ENCODE results near the gene AMHR2. TPM values are rescaled to one million over a fixed set of nuclear protein-coding genes. Genes with fewer than 3 reads are reported as not detected.

Gene AMHR2
- total and polyA plus RNA-seq, 2 of the 4 experiments (the other 2 are of a cell fraction): not detected

GRCh38 chr12:53462935-53463334, 39.3 kb downstream of the AMHR2 start:
- H3K4me3 ChIP-seq (ENCODE audit: insufficient read depth, low read depth, low read length): no peak overlapping the region
- H2BK15ac ChIP-seq (ENCODE audit: low read depth, low read length): no peak overlapping the region
- no peak overlapping the region for H3K56ac ChIP-seq (ENCODE audit: extremely low read depth, insufficient read depth, low read length)
- no peak overlapping the region; the same call in 1 of the 2 replicates for H4K5ac ChIP-seq (ENCODE audit: low read depth, low read length)
- H3K9ac ChIP-seq (ENCODE audit: low read depth, low read length): no peak overlapping the region
- H3K79me1 ChIP-seq (ENCODE audit: low read depth in 1 of 2, low read length in 2 of 2): peaks cover 49 to 85% of the 10 kb centered on the region in 2 experiments
- no peaks in the 10 kb centered on the region for H3K9me3 ChIP-seq (ENCODE audit: control insufficient read depth, insufficient read depth, low read length)
- BruUV-seq (replicated peaks): no TSS peak
- no peaks in the 10 kb centered on the region; the same call in 1 of the 2 replicates for H3K9me1 ChIP-seq (ENCODE audit: insufficient read depth, low read length)
- no peak overlapping the region for H3K23ac ChIP-seq (ENCODE audit: low read depth, low read length)
- no peak overlapping the region for H2AK5ac ChIP-seq (ENCODE audit: low read depth, low read length)
- peaks cover 96% of the 10 kb centered on the region for H4K20me1 ChIP-seq (ENCODE audit: insufficient read depth, low read length)
- H4K8ac ChIP-seq (ENCODE audit: low read depth in 2 of 2, low read length in 2 of 2): no peak overlapping the region
- H3K36me3 ChIP-seq (ENCODE audit: control insufficient read depth, insufficient read depth, low read length): peaks cover 84% of the 10 kb centered on the region
- H2AK9ac ChIP-seq (replicated peaks; ENCODE audit: low read depth, low read length, poor library complexity): no peak overlapping the region
- peaks cover 9% of the 10 kb centered on the region for H3K4me1 ChIP-seq (ENCODE audit: control insufficient read depth, insufficient read depth, low read length)
- ATAC-seq (ENCODE audit: low read depth) (no peak), DNase-seq (no peak)
- in situ Hi-C loops (cut with MboI; ENCODE audit: low sequenced_read_pairs): no loop called here
- H3K14ac ChIP-seq (replicated peaks; ENCODE audit: low read depth, low read length): no peak overlapping the region
- H3K4ac ChIP-seq (ENCODE audit: low read depth, low read length): no peak overlapping the region
- no peak overlapping the region for H3K27ac ChIP-seq (ENCODE audit: insufficient read depth, low read length)
- TF ChIP-seq, protein P1, sequence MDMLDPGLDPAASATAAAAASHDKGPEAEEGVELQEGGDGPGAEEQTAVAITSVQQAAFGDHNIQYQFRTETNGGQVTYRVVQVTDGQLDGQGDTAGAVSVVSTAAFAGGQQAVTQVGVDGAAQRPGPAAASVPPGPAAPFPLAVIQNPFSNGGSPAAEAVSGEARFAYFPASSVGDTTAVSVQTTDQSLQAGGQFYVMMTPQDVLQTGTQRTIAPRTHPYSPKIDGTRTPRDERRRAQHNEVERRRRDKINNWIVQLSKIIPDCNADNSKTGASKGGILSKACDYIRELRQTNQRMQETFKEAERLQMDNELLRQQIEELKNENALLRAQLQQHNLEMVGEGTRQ (IDR thresholded peaks at IDR 0.05; ENCODE audit: low read depth, low read length): no peak
- TF ChIP-seq, protein P2, sequence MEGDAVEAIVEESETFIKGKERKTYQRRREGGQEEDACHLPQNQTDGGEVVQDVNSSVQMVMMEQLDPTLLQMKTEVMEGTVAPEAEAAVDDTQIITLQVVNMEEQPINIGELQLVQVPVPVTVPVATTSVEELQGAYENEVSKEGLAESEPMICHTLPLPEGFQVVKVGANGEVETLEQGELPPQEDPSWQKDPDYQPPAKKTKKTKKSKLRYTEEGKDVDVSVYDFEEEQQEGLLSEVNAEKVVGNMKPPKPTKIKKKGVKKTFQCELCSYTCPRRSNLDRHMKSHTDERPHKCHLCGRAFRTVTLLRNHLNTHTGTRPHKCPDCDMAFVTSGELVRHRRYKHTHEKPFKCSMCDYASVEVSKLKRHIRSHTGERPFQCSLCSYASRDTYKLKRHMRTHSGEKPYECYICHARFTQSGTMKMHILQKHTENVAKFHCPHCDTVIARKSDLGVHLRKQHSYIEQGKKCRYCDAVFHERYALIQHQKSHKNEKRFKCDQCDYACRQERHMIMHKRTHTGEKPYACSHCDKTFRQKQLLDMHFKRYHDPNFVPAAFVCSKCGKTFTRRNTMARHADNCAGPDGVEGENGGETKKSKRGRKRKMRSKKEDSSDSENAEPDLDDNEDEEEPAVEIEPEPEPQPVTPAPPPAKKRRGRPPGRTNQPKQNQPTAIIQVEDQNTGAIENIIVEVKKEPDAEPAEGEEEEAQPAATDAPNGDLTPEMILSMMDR (conservative IDR thresholded peaks at IDR 0.05; ENCODE audit: low read depth, low read length): no peak
- TF ChIP-seq CEBPB (IDR thresholded peaks at IDR 0.05; ENCODE audit: low read depth, low read length) (no peak), RFX5 (IDR thresholded peaks at IDR 0.05; ENCODE audit: low read depth, low read length) (no peak), MAZ (IDR thresholded peaks at IDR 0.05; ENCODE audit: borderline replicate concordance, low read depth, low read length) (no peak), CHD1 (IDR thresholded peaks at IDR 0.05; ENCODE audit: low read depth, low read length) (no peak), FOS (IDR thresholded peaks at IDR 0.05; ENCODE audit: low read depth, low read length) (no peak), SMC3 (IDR thresholded peaks at IDR 0.05; ENCODE audit: low read depth, low read length) (no peak), RAD21 (IDR thresholded peaks at IDR 0.05; ENCODE audit: low read length) (no peak), POLR2A (IDR thresholded peaks at IDR 0.05; ENCODE audit: low read depth, low read length) (no peak), MAFK (IDR thresholded peaks at IDR 0.05; ENCODE audit: low read depth, low read length) (no peak), BHLHE40 (IDR thresholded peaks at IDR 0.05; ENCODE audit: low read depth, low read length) (no peak), NFE2L2 (IDR thresholded peaks at IDR 0.05; ENCODE audit: low read depth, low read length) (no peak), MXI1 (IDR thresholded peaks at IDR 0.05; ENCODE audit: borderline replicate concordance, low read depth, low read length) (no peak), RCOR1 (IDR thresholded peaks at IDR 0.05; ENCODE audit: insufficient replicate concordance, low read length) (no peak)
- TF ChIP-seq, protein P3, sequence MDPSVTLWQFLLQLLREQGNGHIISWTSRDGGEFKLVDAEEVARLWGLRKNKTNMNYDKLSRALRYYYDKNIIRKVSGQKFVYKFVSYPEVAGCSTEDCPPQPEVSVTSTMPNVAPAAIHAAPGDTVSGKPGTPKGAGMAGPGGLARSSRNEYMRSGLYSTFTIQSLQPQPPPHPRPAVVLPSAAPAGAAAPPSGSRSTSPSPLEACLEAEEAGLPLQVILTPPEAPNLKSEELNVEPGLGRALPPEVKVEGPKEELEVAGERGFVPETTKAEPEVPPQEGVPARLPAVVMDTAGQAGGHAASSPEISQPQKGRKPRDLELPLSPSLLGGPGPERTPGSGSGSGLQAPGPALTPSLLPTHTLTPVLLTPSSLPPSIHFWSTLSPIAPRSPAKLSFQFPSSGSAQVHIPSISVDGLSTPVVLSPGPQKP (IDR thresholded peaks at IDR 0.05; ENCODE audit: borderline replicate concordance, low read depth, low read length): no peak
- H2AFZ ChIP-seq (replicated peaks; ENCODE audit: low read length, poor library complexity): no peak overlapping the region
- no peaks in the 10 kb centered on the region for H3K27me3 ChIP-seq (ENCODE audit: control insufficient read depth, insufficient read depth, low read length)
- ChIA-PET POLR2A (ENCODE audit: unreplicated experiment) (no interaction called here), CTCF (interaction anchor here (0.5 kb wide), 1 partner anchor 597 kb away, joined by 3 read pairs; no protein-coding TSS in a partner anchor)
- no peak overlapping the region for H3K18ac ChIP-seq (ENCODE audit: low read depth, low read length)
- H2BK5ac ChIP-seq (ENCODE audit: low read depth, low read length, poor library complexity, severe bottlenecking): no peak overlapping the region
- WGBS, 2 experiments (ENCODE audit: extremely low coverage in 2 of 2, insufficient read length in 1 of 2): no CpG with 5 or more reads among the region's 3 CpGs
- H4K91ac ChIP-seq (ENCODE audit: insufficient read depth, low read depth, low read length): no peak overlapping the region
- no peak overlapping the region for H3K4me2 ChIP-seq (ENCODE audit: low read depth, low read length)
- H2BK20ac ChIP-seq (ENCODE audit: low read depth, low read length): no peak overlapping the region
- dilution Hi-C loops (cut with HindIII; ENCODE audit: low sequenced_read_pairs, unreplicated experiment): no loop called here
- intact Hi-C loops (cut with micrococcal nuclease): no loop called here
- no peak overlapping the region for H2BK120ac ChIP-seq (ENCODE audit: low read depth, low read length)

Measured in IMR-90 (cell line).